NCI-H1105 treated with DMSO at 0.1 percent for 48 hours (cell line): ENCODE measurements around the gene LUZP2.

ENCODE experiments used
- DNase-seq: peaks from one replicate; lab custom pipeline; 2025; lab: John Stamatoyannopoulos, UW

LUZP2 gene

DNA sequence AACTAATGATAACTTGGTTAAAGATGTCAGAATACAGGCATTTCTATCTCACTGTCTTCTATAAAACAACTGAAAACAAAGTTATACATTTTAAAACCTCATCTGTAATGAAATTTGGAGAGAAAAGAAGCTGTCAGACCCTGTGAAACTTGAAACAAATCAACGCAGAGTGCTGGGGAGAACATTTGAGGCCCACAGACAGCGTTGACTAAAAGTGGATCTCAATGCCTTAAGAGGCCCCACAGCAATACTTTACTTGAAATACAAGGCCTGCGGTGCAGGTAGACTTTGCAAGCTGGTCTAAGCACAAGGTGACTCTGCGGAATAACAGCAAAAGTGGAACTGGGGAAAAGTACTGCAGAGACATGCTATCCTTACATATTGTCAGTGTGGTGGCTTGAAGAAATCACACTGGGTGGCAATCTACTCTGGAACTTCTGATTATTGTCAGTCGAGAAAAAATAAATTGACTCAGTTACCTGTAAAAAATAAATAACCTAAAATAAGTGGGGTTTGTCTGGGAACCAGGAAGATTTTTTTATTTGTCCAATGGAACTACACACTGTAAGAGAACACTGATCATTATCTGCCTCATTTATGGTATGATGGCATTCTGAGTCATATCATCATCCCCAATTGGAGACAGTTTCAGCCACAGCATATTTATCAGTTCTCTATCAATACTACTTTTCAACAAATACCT lies 138.9 kb downstream of the LUZP2 start:
- DNase-seq = no peak

GRCh38 chr11:24636291-24636629 lies 139.4 kb downstream of the LUZP2 start:
- no peak for DNase-seq

DNA sequence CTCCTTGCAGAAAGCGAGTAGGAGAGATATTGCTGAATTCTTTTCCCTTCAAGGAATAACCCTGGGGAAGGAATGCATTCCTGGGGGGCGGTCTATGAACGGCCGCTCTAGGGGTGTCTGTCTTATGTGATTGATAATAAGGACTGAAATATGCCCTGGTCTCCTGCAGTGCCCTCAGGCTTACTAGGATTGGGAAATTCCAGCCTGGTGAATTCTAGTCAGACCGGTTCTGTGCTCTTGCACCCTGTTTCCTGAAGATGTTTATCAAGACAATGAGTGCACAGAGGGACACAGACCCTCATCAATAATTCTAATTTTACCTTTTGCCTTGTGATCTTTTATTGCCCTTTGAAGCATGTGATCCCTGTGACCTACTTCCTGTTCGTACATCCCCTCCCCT lies 140.7 kb downstream of the LUZP2 start:
- no peak for DNase-seq

DNA sequence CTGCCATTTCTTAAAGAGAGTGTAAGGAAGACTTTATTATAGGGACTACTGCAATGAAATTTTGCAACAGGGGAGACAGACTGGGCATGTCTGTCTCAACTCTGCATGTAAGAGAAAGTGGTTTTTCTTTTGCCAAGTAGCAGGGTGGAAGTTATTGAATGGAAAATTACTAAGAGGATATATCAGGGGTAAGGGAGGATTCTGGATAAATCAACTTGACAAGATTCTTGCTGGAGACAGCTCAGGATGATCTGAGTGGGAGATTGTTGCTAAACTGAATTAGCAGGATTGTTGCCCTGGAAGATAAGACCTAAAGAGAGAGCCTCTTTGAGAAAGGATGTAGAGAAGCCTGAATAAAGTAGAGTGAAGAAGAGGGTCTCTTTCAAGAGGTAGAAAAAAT lies 145.8 kb downstream of the LUZP2 start:
- DNase-seq = no peak

DNA sequence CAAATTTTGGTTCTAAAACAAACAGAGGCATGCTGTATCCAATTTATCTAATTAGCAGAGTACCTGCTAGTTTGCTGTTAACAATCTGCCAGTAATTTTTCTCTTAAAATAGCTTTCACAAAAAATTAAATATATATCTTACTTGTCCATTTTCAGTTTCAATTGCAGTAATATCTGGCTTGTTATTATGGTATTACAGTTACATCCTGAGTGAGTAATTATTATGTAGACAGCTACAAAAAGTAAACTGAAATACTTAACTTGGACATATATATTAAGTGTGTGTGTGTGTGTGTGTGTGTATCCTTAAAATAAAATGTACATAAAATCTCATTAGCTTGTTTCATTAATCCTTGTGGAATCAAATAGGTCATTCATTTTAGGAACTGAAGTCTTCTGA lies 148.7 kb downstream of the LUZP2 start:
- no peak for DNase-seq

DNA sequence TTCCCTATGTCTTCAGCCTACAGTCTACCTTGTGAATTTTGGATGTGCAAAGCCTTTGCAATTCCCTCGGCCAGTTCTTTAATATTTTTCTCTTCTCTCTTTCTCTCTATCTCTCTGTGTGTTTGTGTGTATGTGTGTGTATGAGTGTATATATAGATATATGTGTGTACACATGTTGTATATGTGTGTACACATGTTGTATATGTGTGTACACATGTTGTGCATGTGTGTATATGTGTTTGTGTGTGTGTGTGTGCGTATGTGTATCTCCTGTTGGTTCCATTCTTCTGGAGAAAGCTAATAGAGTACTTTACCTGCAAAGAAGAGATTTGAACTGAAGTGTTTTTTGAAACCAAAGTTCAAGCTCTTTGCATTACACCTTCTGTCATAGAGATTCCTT lies 155.0 kb downstream of the LUZP2 start:
- DNase-seq = no peak

DNA sequence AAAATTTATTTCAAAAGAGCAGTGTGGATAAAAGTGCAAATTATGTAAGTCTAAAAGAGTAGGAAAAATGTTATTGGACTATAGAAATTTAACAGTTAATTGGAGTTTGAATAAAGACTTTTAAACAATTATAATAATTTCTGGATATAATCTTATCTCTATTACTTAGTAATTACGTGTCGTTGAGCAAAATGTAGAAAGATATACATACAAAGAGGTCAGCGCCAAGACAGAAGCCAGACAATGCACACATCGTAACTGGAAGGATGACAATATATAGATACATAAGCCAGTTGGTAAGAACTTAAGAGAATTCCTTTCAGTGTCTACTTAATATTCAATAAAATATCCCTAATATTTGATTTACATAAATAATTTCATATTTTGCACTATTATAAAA lies 157.0 kb downstream of the LUZP2 start:
- DNase-seq = no peak

- DNase-seq = no peak
Measured at GRCh38 chr11:24661331-24661730, 164.5 kb downstream of the LUZP2 start.

GRCh38 chr11:24664399-24664798 lies 167.5 kb downstream of the LUZP2 start:
- no peak for DNase-seq

GRCh38 chr11:24667353-24667968 lies 170.6 kb downstream of the LUZP2 start:
- no peak for DNase-seq

GRCh38 chr11:24678703-24679348 lies 182.0 kb downstream of the LUZP2 start:
- no peak for DNase-seq

- DNase-seq = no peak
Measured at GRCh38 chr11:24679821-24680351, 183.0 kb downstream of the LUZP2 start.

DNA sequence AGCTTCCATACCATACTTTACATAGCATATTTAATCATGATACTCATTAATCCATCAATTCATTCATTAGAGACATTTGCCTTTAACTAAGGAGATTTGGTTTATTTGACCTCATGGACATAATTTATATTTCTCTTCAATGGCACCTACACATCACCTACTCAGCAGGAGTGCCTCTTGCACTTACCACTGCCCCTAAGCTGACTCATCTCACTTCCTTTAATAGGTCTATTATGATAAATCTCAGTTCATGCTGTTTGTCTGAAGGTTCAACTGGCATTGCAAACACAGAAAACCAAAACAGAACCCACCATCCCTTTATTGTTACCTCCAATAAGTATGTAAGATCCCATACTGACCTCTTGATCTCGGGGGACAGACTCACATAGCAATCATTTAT lies 186.7 kb downstream of the LUZP2 start:
- DNase-seq = no peak

GRCh38 chr11:24685821-24686220 lies 189.0 kb downstream of the LUZP2 start:
- no peak for DNase-seq

- DNase-seq = no peak
Measured at GRCh38 chr11:24687531-24688147, 190.8 kb downstream of the LUZP2 start.

DNA sequence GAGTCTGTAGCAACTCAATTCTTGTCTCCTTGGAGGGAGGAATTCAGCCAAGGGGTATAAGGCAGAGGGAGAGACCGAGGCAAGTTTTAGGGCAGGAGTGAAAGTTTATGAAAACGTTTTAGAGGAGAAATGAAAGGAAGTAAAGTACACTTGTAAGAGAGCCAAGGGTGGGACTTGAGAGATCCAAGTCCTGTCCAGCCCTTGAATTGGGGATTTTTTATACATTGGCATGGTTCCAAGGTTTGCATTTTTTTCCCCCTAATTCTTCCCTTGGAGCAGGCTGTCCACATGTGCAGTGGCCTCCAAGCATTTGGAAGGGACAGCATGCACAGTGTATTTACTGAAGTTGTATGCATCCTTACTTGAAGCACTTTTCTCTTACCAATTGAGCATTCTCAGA lies 192.1 kb downstream of the LUZP2 start:
- DNase-seq = no peak

DNA sequence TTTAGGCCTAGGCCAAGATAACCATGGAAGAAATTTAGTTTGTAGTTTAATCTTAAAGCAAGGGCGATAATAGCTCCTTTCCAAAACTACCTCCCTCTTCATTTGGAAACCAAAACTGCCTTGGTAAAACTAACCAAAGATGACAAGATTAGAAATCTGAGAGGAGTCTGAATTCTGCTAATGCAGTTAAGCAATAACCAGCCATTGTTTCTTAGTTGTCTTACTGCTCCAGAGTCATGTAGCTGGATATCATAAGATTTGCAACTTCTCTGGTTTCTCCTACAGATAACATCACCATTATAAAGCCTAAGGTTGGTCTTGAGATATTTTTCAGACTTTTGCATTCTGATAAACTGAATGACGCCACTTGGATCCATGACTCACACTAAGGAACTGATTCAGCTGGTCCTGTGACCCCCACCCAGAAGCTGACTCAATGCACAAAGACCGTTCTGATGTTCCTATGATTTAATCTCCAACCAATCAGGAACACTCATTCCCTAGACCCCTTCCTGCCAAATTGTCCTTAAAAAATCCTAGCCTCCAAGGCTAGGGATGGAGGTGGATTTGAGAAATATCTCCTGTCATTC lies 200.8 kb downstream of the LUZP2 start:
- DNase-seq = no peak

- no peak for DNase-seq
Measured at GRCh38 chr11:24704716-24705115, 207.9 kb downstream of the LUZP2 start.

- no peak for DNase-seq
Measured at GRCh38 chr11:24705474-24705873, 208.6 kb downstream of the LUZP2 start.

DNA sequence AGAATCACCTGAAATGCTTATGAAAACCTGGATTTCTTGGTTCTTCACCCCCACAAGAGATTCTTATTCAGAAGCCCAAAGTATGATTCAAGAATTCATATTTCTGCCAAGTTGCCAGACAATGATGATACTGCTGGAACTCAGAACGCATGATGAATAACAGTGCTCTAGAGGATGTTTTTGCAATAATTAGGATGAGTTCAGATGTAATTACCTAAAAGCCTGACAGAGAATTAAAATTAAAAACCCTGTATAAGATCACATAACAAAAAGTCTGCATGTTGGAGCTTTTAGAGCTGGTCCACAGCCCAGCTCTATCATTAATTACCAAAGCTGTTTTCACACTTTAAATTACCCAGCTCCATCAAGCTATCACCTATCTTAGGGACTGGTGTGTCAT lies 211.8 kb downstream of the LUZP2 start:
- DNase-seq = no peak

DNA sequence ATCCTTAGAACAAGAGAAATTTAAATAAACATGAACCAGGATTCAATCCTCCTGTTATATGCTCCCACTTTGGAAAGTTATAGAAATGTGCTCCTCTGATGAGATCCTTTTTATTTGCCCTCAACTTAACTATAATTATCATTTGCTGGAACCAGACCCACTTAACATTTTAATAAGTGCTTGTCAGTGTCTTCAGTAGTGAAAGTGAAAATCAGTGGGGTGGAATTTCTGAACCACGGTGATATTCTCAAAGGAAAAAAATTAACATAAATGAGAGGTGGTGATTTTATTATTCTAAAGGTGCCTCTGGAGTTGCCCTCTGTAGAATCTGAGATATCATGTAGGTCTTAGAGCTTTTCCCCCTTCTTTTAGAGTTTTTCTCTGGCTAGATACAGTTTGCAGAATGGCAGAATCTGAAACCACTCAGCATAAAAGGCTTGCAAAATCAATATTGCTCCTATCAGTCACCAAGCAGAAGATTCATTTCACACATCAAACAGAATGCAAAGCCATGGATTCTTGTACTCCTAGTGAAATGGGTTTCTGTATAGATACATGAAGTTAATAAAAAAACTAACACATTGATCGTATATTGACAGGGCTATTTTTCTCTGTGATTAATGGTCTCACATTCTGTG lies 213.2 kb downstream of the LUZP2 start:
- DNase-seq = no peak

DNA sequence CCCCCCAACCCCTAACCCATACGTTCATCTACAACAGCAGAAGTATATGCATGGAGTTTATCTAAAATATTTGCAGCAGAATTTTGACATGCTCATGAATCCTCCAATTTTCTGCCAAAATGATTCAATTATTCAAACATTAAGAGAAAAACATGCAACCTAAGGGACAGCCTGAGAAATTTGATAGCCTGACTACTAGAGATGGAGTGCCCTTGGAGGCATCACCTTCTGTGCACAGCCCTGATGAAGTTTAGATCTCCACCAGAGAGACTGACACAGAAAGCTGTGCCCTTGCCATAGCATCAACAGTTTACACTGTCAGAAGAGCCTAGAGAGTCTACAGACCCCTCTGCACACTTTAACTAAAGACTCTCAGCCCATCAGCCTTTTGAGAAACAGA lies 217.7 kb downstream of the LUZP2 start:
- DNase-seq = no peak
